ENCODE measurements around the gene DENND11. TPM values are rescaled to one million over a fixed set of nuclear protein-coding genes. Genes with fewer than 3 reads are reported as not detected.

DENND11 gene
- total and polyA plus RNA-seq, 10 of the 15 experiments (the other 5 are each of a cell fraction or from before 2014, with no cell fraction given) = 2.7 to 47.0 (median 26.6) TPM

DNA sequence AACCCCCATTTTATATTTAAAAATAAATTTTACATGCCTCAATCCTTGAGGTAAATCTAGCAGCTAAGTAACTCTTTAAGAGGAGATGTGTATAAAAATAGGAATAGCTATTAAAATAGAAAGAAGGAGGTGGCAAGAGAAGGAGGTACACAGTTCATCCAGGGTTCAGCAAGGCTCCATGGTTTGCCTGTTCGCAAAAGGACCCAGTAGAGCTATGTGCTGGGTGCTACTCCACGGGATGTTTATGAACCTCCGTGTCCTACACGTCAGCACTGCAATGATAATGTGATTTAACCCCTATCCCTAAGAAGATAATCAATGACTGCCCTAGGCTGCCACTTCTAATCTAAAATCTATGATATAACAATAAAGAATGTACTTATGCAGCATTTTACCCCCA lies 926 bp upstream of the DENND11 start:
- Histone ChIP-seq H3K27me3 (replicated peaks in 1 of 2; ENCODE audit: control insufficient read depth in 2 of 2, insufficient read depth in 2 of 2, low read length in 1 of 2) (peaks cover 0 to 2% of the 10 kb centered on the region in 2 experiments; a peak in 1 of 4 replicates), H3K4me3 (no peak overlapping the region), H3K4me1 (ENCODE audit: control insufficient read depth, insufficient read depth, low read length) (peaks cover 4% of the 10 kb centered on the region; the same call in 1 of the 2 replicates), H3K4me2 (ENCODE audit: control insufficient read depth, insufficient read depth) (no peak overlapping the region; the same call in 1 of the 2 replicates), H3K79me2 (ENCODE audit: control insufficient read depth, insufficient read depth, low read length) (peaks cover 22% of the 10 kb centered on the region), H3K36me3 (ENCODE audit: control insufficient read depth in 2 of 2, insufficient read depth in 2 of 2, low read length in 1 of 2) (no peaks in the 10 kb centered on the region), H4K20me1 (ENCODE audit: control insufficient read depth, insufficient read depth) (no peaks in the 10 kb centered on the region), H3K9ac (ENCODE audit: control insufficient read depth, insufficient read depth, low read length) (no peak overlapping the region), H2AFZ (ENCODE audit: control insufficient read depth, low read depth, low read length) (no peak overlapping the region; the same call in 1 of the 2 replicates), H3K9me3 (replicated peaks; ENCODE audit: control insufficient read depth, insufficient read depth, low read length) (no peaks in the 10 kb centered on the region), H3K27ac (ENCODE audit: control insufficient read depth, insufficient read depth) (no peak overlapping the region)
- DNase-seq (ENCODE audit: low read depth, low spot score) (no peak), FAIRE-seq (no peak), ATAC-seq (no peak)
- ChIA-PET POLR2A (interaction anchor here (0.6 to 1.5 kb wide), 3 partner anchors 9 to 49 kb away, joined by 4 to 5 read pairs (median 4); partner anchors contain the start of gene SSBP1), RAD21 (ENCODE audit: unreplicated experiment) (interaction anchor here (3.7 kb wide), 1 partner anchor 48 kb away, joined by 16 read pairs; no protein-coding TSS in a partner anchor), SMC1A (ENCODE audit: uncharacterized antibody, unreplicated experiment) (interaction anchor here (0.6 to 1.1 kb wide), 4 partner anchors 15 to 144 kb away, joined by 3 to 6 read pairs (median 3); partner anchors contain the start of gene SSBP1), CTCF (interaction anchor here (0.6 to 3.7 kb wide), 8 partner anchors 10 to 54 kb away, joined by 3 to 36 read pairs (median 4); partner anchors contain the start of gene SSBP1)
- in situ Hi-C loops (cut with MboI) = no loop called here
- intact Hi-C loops (cut with micrococcal nuclease; ENCODE audit: unreplicated experiment) = no loop called here
- TF ChIP-seq SUZ12 (IDR thresholded peaks at IDR 0.05; ENCODE audit: unreplicated experiment) (no peak), RCOR1 (conservative IDR thresholded peaks at IDR 0.05; ENCODE audit: low read depth, low read length) (no peak), SP1 (IDR thresholded peaks at IDR 0.05; ENCODE audit: low read depth, low read length) (no peak), POLR2A (IDR thresholded peaks at IDR 0.05; ENCODE audit: low read depth, low read length) (no peak), CHD2 (IDR thresholded peaks at IDR 0.05; ENCODE audit: borderline replicate concordance, low read depth, low read length) (no peak), CBX5 (IDR thresholded peaks at IDR 0.05; ENCODE audit: low read depth) (no peak), PAX5 (IDR thresholded peaks at IDR 0.05; ENCODE audit: borderline replicate concordance, low read depth, low read length) (no peak), MTA3 (IDR thresholded peaks at IDR 0.05; ENCODE audit: borderline replicate concordance, low read length) (no peak)
- TF ChIP-seq, protein P1, sequence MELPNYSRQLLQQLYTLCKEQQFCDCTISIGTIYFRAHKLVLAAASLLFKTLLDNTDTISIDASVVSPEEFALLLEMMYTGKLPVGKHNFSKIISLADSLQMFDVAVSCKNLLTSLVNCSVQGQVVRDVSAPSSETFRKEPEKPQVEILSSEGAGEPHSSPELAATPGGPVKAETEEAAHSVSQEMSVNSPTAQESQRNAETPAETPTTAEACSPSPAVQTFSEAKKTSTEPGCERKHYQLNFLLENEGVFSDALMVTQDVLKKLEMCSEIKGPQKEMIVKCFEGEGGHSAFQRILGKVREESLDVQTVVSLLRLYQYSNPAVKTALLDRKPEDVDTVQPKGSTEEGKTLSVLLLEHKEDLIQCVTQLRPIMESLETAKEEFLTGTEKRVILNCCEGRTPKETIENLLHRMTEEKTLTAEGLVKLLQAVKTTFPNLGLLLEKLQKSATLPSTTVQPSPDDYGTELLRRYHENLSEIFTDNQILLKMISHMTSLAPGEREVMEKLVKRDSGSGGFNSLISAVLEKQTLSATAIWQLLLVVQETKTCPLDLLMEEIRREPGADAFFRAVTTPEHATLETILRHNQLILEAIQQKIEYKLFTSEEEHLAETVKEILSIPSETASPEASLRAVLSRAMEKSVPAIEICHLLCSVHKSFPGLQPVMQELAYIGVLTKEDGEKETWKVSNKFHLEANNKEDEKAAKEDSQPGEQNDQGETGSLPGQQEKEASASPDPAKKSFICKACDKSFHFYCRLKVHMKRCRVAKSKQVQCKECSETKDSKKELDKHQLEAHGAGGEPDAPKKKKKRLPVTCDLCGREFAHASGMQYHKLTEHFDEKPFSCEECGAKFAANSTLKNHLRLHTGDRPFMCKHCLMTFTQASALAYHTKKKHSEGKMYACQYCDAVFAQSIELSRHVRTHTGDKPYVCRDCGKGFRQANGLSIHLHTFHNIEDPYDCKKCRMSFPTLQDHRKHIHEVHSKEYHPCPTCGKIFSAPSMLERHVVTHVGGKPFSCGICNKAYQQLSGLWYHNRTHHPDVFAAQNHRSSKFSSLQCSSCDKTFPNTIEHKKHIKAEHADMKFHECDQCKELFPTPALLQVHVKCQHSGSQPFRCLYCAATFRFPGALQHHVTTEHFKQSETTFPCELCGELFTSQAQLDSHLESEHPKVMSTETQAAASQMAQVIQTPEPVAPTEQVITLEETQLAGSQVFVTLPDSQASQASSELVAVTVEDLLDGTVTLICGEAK (IDR thresholded peaks at IDR 0.05; ENCODE audit: borderline replicate concordance) = no peak
- TF ChIP-seq, protein P2, sequence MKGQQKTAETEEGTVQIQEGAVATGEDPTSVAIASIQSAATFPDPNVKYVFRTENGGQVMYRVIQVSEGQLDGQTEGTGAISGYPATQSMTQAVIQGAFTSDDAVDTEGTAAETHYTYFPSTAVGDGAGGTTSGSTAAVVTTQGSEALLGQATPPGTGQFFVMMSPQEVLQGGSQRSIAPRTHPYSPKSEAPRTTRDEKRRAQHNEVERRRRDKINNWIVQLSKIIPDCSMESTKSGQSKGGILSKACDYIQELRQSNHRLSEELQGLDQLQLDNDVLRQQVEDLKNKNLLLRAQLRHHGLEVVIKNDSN (IDR thresholded peaks at IDR 0.05; ENCODE audit: borderline replicate concordance, extremely low read length, insufficient read depth, low read depth, low read length) = no peak
- TF ChIP-seq, protein P3, sequence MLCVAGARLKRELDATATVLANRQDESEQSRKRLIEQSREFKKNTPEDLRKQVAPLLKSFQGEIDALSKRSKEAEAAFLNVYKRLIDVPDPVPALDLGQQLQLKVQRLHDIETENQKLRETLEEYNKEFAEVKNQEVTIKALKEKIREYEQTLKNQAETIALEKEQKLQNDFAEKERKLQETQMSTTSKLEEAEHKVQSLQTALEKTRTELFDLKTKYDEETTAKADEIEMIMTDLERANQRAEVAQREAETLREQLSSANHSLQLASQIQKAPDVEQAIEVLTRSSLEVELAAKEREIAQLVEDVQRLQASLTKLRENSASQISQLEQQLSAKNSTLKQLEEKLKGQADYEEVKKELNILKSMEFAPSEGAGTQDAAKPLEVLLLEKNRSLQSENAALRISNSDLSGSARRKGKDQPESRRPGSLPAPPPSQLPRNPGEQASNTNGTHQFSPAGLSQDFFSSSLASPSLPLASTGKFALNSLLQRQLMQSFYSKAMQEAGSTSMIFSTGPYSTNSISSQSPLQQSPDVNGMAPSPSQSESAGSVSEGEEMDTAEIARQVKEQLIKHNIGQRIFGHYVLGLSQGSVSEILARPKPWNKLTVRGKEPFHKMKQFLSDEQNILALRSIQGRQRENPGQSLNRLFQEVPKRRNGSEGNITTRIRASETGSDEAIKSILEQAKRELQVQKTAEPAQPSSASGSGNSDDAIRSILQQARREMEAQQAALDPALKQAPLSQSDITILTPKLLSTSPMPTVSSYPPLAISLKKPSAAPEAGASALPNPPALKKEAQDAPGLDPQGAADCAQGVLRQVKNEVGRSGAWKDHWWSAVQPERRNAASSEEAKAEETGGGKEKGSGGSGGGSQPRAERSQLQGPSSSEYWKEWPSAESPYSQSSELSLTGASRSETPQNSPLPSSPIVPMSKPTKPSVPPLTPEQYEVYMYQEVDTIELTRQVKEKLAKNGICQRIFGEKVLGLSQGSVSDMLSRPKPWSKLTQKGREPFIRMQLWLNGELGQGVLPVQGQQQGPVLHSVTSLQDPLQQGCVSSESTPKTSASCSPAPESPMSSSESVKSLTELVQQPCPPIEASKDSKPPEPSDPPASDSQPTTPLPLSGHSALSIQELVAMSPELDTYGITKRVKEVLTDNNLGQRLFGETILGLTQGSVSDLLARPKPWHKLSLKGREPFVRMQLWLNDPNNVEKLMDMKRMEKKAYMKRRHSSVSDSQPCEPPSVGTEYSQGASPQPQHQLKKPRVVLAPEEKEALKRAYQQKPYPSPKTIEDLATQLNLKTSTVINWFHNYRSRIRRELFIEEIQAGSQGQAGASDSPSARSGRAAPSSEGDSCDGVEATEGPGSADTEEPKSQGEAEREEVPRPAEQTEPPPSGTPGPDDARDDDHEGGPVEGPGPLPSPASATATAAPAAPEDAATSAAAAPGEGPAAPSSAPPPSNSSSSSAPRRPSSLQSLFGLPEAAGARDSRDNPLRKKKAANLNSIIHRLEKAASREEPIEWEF (IDR thresholded peaks at IDR 0.05; ENCODE audit: insufficient replicate concordance, low read depth, low read length) = no peak
- WGBS (ENCODE audit: insufficient coverage, insufficient replicate concordance, low lambda C conversion rate, missing lambda C conversion rate) = 94% methylated on average over 4 of the region's 4 CpGs
- BruUV-seq (replicated peaks) = no TSS peak
